Measurements from ENCODE around the gene ARPC2.

DNA sequence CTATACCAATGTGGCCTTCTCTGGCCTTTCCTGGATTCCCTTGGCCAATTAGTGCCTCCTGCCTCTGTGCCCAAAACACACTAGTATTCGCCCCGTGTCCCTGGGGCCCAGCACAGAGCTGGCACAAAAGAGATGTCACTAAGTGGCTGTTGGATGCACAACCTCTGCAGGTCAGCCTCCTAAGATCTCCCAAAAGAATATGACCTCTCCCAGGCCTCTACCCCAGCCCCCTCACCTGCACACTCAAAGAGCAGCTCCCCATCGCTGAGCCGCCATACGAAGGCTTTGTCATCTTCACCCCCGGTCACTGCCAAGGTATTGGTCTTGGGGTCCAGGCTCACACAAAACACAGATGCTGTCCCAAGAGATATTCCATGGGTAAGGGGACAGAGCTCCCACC lies 50.3 kb downstream of the ARPC2 start:
- TF ChIP-seq SPI1 (IDR thresholded peaks at IDR 0.05; ENCODE audit: borderline replicate concordance, low read depth): no peak
- TF ChIP-seq POLR2AphosphoS5 (IDR thresholded peaks at IDR 0.05; ENCODE audit: low read depth): no peak
- TF ChIP-seq, protein P1, sequence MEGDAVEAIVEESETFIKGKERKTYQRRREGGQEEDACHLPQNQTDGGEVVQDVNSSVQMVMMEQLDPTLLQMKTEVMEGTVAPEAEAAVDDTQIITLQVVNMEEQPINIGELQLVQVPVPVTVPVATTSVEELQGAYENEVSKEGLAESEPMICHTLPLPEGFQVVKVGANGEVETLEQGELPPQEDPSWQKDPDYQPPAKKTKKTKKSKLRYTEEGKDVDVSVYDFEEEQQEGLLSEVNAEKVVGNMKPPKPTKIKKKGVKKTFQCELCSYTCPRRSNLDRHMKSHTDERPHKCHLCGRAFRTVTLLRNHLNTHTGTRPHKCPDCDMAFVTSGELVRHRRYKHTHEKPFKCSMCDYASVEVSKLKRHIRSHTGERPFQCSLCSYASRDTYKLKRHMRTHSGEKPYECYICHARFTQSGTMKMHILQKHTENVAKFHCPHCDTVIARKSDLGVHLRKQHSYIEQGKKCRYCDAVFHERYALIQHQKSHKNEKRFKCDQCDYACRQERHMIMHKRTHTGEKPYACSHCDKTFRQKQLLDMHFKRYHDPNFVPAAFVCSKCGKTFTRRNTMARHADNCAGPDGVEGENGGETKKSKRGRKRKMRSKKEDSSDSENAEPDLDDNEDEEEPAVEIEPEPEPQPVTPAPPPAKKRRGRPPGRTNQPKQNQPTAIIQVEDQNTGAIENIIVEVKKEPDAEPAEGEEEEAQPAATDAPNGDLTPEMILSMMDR (IDR thresholded peaks at IDR 0.05; ENCODE audit: insufficient read depth, low read length): no peak
